Muscle of leg (tissue), 16 donors: ENCODE results near the gene CLIC3. TPM values are rescaled to one million over a fixed set of nuclear protein-coding genes. Genes with fewer than 3 reads are reported as not detected.

Experiments used
- DNase-seq: peaks from one replicate; pipeline ENCODE4 v3.0.0; 2013
- H3K27ac ChIP-seq: one replicate; pipeline ENCODE4 v1.5.1; 2013; ENCODE audit warnings: mild to moderate bottlenecking, low read length, control low read depth
- H3K27me3 ChIP-seq: one replicate; pipeline ENCODE4 v1.6.1; 2013; ENCODE audit warnings: low read length; ENCODE audit not compliant: control insufficient read depth, insufficient read depth
- H3K36me3 ChIP-seq: one replicate; pipeline ENCODE4 v1.6.1; 2013; ENCODE audit warnings: low read length; ENCODE audit not compliant: control insufficient read depth, insufficient read depth
- H3K4me1 ChIP-seq: one replicate; pipeline ENCODE4 v1.6.1; 2013; ENCODE audit warnings: low read length; ENCODE audit not compliant: control insufficient read depth, insufficient read depth
- H3K4me3 ChIP-seq: one replicate; pipeline ENCODE4 v1.5.1; 2013; ENCODE audit warnings: low read length, control low read depth
- H3K9me3 ChIP-seq: replicated peaks from 2 replicates; pipeline ENCODE4 v1.6.1; 2013; ENCODE audit warnings: low read depth, low read length; ENCODE audit not compliant: control insufficient read depth
- WGBS: methylation state at CpG from one replicate; pipeline ENCODE4 v1.1.5; 2013; ENCODE audit warnings: missing lambda C conversion rate; ENCODE audit not compliant: insufficient coverage; 5-methylcytosine and 5-hydroxymethylcytosine counted together
- long read RNA-seq, 11 donors: transcript quantifications; one replicate each; lab custom pipeline, GENCODE V29; 2026
- polyA plus RNA-seq, 8 donors: library from polyadenylated mRNA; unstranded; fragments of 120-200 nt; gene quantifications; one replicate each; pipeline versions ENCODE4 v1.2.1 to v1.2.3, GENCODE V29; 2013; ENCODE audit warnings: inconsistent platforms in 1 of 8, low replicate concordance in 1 of 8; ENCODE audit not compliant: insufficient read length in 8 of 8, insufficient read depth in 1 of 8
- total RNA-seq: library from RNA; stranded (reverse); fragments of 120-200 nt; gene quantifications from one replicate; pipeline ENCODE4 v1.2.4, GENCODE V29; 2013

Gene CLIC3
- 0.27 TPM for total RNA-seq
- polyA plus RNA-seq, result 1 to 10 TPM in 2 of 8 donors, under 1 TPM in 6; 0.34 to 8.4 (median 0.64) TPM
- long read RNA-seq, donor 1, result 0 reads
- long read RNA-seq, donor 2, partial matches to known transcripts, result 0 of 1 reads
- long read RNA-seq, donor 2, other reads (novel, unspliced or antisense), result 0 of 1 reads
- long read RNA-seq, donor 3, result 0 reads
- long read RNA-seq, donor 4, result 0 reads
- long read RNA-seq, donor 5, partial matches to known transcripts, result 0 of 2 reads
- long read RNA-seq, donor 5, other reads (novel, unspliced or antisense), result 0 of 2 reads
- long read RNA-seq, donor 6, partial matches to known transcripts, result 0 of 1 reads
- long read RNA-seq, donor 6, other reads (novel, unspliced or antisense), result 0 of 1 reads
- long read RNA-seq, donor 7, partial matches to known transcripts, result 0 of 2 reads
- long read RNA-seq, donor 7, other reads (novel, unspliced or antisense), result 0 of 2 reads
- long read RNA-seq, donor 8, result 0 reads
- long read RNA-seq, donor 9, result 0 reads
- long read RNA-seq, donor 10, result 0 reads
- long read RNA-seq, donor 11, result 0 reads

DNA sequence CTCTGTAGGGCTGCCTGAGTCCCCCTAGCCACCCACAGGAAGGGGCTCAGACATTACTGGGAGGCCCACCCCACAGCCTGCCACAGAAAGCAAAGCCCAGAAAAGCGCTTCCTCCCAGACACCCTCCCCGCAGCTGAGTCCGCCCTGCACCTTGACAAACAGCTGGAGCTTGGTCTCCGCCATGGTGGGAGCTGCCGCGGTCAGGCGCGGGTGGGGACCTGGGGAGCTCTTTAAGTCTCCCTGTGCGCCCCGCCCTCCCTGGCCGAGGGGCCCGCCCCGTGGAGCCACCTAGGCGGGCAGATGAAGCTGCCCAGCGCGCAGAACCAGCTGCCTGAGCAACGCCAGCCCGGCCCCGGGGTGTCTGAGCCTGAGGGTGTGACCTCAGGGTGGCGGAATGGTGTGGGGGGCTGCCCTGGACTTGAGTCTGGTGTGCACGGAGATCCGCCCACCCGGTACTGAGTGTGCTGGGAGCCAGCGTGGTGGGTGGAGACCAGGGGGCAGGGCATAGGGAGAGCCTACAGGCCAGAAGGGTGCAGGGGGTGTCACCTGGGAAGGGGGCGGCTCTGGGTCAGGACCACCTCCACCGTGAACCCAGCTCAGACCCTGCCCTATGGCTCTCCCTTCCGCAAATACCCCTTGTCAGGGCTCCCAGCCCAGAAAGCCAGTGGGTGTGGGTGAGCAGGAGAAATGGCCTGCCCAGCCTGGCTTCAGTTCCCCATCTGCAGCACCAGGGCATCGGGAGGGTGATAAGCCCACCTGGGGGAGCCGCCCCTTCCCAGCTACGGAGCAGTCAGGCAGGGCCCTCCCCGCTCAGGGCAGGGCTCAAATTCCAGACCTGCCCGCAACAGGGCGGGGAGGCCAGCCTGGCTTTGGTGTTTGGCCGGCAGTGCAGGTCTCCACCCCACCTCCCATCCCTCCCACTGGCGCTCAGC is at the start of gene CLIC3:
TSS of gene CLIC3 (minus strand) at position 208 of the 932 bp plus-strand sequence. CDS start at position 183, 25 bp downstream.
- H3K27ac ChIP-seq, result no peak within 1 kb of the TSS
- DNase-seq, result no peak
- peaks cover 11% of the 10 kb centered on the region for H3K36me3 ChIP-seq
- peaks cover 47% of the 10 kb centered on the region for H3K27me3 ChIP-seq
- 10% methylated on average over 27 of the region's 35 CpGs for WGBS
- H3K9me3 ChIP-seq, result no peaks in the 10 kb centered on the region
- no peak within 1 kb of the TSS for H3K4me3 ChIP-seq
- H3K4me1 ChIP-seq, result peaks cover 34% of the 10 kb centered on the region

DNA sequence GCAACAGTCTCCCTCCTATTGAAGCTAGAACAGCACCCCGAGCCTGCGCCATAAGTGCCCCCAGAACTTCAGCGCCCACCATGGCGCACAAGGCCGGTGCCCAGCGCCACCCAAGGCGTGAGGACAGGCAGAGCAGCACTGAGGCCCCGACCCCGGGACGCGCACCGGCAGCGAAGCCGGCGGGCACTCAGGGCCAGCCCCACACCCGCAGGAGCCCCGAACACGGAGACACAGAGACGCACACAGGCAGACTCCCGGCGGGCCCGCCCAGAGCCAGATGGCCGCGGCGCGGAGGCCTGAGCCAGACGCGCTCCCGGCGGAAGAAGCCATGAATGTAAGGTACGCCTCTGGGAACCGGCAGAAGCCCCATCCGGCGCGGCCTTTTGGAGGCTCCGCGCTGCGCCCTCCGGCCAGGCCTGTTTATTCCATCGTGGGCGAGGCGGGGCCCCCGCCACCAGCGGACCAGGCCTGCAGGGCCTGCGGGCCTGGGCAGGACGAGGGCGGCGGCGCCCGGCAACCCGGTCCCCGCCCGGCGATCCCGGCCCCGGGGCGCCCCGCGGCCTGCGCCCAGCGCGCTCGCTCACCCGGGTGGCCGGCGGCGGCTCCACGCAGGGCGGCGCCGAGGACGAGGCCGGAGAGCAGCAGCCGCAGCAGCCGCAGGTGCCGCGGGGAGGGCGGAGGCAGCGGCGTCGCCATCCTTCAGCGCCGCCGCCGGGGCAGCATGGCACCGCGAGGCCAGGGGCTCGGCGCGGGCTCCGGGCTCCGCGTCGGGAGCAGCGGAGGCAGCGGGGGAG is 49.1 kb upstream of the CLIC3 start:
- Histone ChIP-seq H3K27ac (peak overlapping the region; percentile 35), H3K27me3 (peaks cover 68% of the 10 kb centered on the region), H3K4me1 (peaks cover 35% of the 10 kb centered on the region), H3K36me3 (peaks cover 4% of the 10 kb centered on the region), H3K9me3 (no peaks in the 10 kb centered on the region), H3K4me3 (peak overlapping the region; percentile 50)
- DNase-seq, result peak; percentile 58
- WGBS, result 2% methylated on average over 96 of the region's 96 CpGs

GRCh38 chr9:137044502-137045177 is 48.3 kb upstream of the CLIC3 start:
- Histone ChIP-seq H3K36me3 (peaks cover 7% of the 10 kb centered on the region), H3K27ac (peak overlapping the region; percentile 55), H3K4me1 (peaks cover 34% of the 10 kb centered on the region), H3K27me3 (peaks cover 59% of the 10 kb centered on the region), H3K4me3 (peak overlapping the region; percentile 45), H3K9me3 (no peaks in the 10 kb centered on the region)
- no peak for DNase-seq
- WGBS, result 33% methylated on average over 14 of the region's 18 CpGs

- H3K36me3 ChIP-seq, result peaks cover 10% of the 10 kb centered on the region
- no peaks in the 10 kb centered on the region for H3K9me3 ChIP-seq
- H3K4me3 ChIP-seq, result no peak overlapping the region
- peak overlapping the region; percentile 55 for H3K27ac ChIP-seq
- peaks cover 53% of the 10 kb centered on the region for H3K27me3 ChIP-seq
- H3K4me1 ChIP-seq, result peaks cover 31% of the 10 kb centered on the region
- no peak for DNase-seq
- 63% methylated on average over 12 of the region's 12 CpGs for WGBS
Observed at GRCh38 chr9:137044037-137044436, 47.7 kb upstream of the CLIC3 start.

GRCh38 chr9:137042751-137043727 is 46.7 kb upstream of the CLIC3 start:
- 67% methylated on average over 32 of the region's 36 CpGs for WGBS
- peaks cover 29% of the 10 kb centered on the region for H3K4me1 ChIP-seq
- no peak for DNase-seq
- H3K36me3 ChIP-seq, result peaks cover 15% of the 10 kb centered on the region
- H3K9me3 ChIP-seq, result no peaks in the 10 kb centered on the region
- H3K27ac ChIP-seq, result peak overlapping the region; percentile 20
- H3K4me3 ChIP-seq, result no peak overlapping the region
- H3K27me3 ChIP-seq, result peaks cover 44% of the 10 kb centered on the region

DNA sequence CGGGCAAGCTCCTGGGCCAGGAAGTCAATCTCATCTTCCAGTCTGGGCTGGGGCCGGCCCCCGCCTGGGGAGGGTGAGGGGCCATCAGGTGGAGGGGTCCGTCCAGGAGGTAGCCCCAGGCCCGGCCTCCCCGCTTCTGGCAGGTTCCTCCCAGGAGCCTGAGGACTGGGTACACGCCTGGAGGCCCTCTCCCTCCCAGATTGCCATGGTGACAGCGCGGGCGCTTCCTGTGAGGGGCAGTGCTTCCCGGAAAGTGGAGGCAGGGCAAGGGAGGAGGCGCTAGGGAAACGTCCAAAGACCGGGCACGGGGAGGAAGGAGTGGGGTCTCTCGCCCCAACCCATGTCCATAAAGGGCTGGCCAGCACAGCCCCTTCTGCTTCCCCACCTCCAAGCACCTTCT is 44.8 kb upstream of the CLIC3 start:
- Histone ChIP-seq H3K4me3 (no peak overlapping the region), H3K4me1 (peaks cover 23% of the 10 kb centered on the region), H3K9me3 (no peaks in the 10 kb centered on the region), H3K27me3 (peaks cover 25% of the 10 kb centered on the region), H3K27ac (no peak overlapping the region), H3K36me3 (peaks cover 15% of the 10 kb centered on the region)
- DNase-seq, result no peak
- WGBS, result 37% methylated on average over 9 of the region's 16 CpGs

GRCh38 chr9:137040568-137040967 is 44.2 kb upstream of the CLIC3 start:
- 70% methylated on average over 19 of the region's 23 CpGs for WGBS
- Histone ChIP-seq H3K27ac (no peak overlapping the region), H3K9me3 (no peaks in the 10 kb centered on the region), H3K4me3 (no peak overlapping the region), H3K36me3 (peaks cover 15% of the 10 kb centered on the region), H3K4me1 (peaks cover 23% of the 10 kb centered on the region), H3K27me3 (peaks cover 23% of the 10 kb centered on the region)
- DNase-seq, result no peak

GRCh38 chr9:137039611-137040366 is 43.4 kb upstream of the CLIC3 start:
- no peak overlapping the region for H3K27ac ChIP-seq
- peaks cover 15% of the 10 kb centered on the region for H3K36me3 ChIP-seq
- no peak overlapping the region for H3K4me3 ChIP-seq
- peaks cover 15% of the 10 kb centered on the region for H3K27me3 ChIP-seq
- peaks cover 23% of the 10 kb centered on the region for H3K4me1 ChIP-seq
- no peaks in the 10 kb centered on the region for H3K9me3 ChIP-seq
- WGBS, result 91% methylated on average over 14 of the region's 32 CpGs
- DNase-seq, result no peak
